Neural cell (in vitro differentiated cells): ENCODE data around the gene PTPRT. TPM values are rescaled to one million over a fixed set of nuclear protein-coding genes. Genes with fewer than 3 reads are reported as not detected.

Experiments used
- H2AFZ ChIP-seq: fragments of 200-600, 300-800 bp; sonication (generic), shearing (Covaris generic); 2 replicates; pipeline ENCODE4 v1.6.0; 2014; ENCODE audit warnings: low read depth, mild to moderate bottlenecking, antibody characterized with exemption, low read length, moderate library complexity
- H3F3A ChIP-seq: fragments of 200-600 bp; shearing (Covaris generic); 2 replicates; pipeline ENCODE4 v1.6.1; 2016; ENCODE audit warnings: mild to moderate bottlenecking, moderate library complexity, mixed read lengths, antibody characterized with exemption, low read length; ENCODE audit not compliant: insufficient read depth, poor library complexity, severe bottlenecking
- H3K27ac ChIP-seq: fragments of 200-600, 300-800 bp; sonication (generic), shearing (Covaris generic); 2 replicates; pipeline ENCODE4 v1.5.1; 2014; ENCODE audit warnings: mild to moderate bottlenecking, low read length, moderate library complexity
- H3K27me3 ChIP-seq: fragments of 300-800, 200-600 bp; sonication (generic), shearing (Covaris generic); 2 replicates; pipeline ENCODE4 v1.6.0; 2014; ENCODE audit warnings: mild to moderate bottlenecking, low read depth, low read length, moderate library complexity; ENCODE audit not compliant: insufficient read depth
- H3K36me3 ChIP-seq: fragments of 300-800, 200-600 bp; sonication (generic), shearing (Covaris generic); 2 replicates; pipeline ENCODE4 v1.5.1; 2014; ENCODE audit warnings: mild to moderate bottlenecking, antibody characterized with exemption, low read length, moderate library complexity; ENCODE audit not compliant: insufficient read depth
- H3K4me2 ChIP-seq: fragments of 300-800, 200-600 bp; sonication (generic), shearing (Covaris generic); 2 replicates; pipeline ENCODE4 v1.6.0; 2014; ENCODE audit warnings: mild to moderate bottlenecking, low read length
- H3K4me3 ChIP-seq: fragments of 300-800, 200-600 bp; sonication (generic), shearing (Covaris generic); 2 replicates; pipeline ENCODE4 v1.5.1; 2014; ENCODE audit warnings: mild to moderate bottlenecking, low read length, moderate library complexity
- H3K79me2 ChIP-seq: fragments of 200-600 bp; shearing (Covaris generic); replicated peaks from 2 replicates; pipeline ENCODE4 v1.6.0; 2014; ENCODE audit warnings: mild to moderate bottlenecking, low read length, moderate library complexity; ENCODE audit not compliant: insufficient read depth
- H3K9ac ChIP-seq: fragments of 300-800, 200-600 bp; sonication (generic), shearing (Covaris generic); 2 replicates; pipeline ENCODE4 v1.6.1; 2016; ENCODE audit warnings: mild to moderate bottlenecking, low read length, mixed read lengths
- H3K9me2 ChIP-seq: fragments of 200-600 bp; shearing (Covaris generic); 2 replicates; pipeline ENCODE4 v1.6.1; 2016; ENCODE audit warnings: mild to moderate bottlenecking, low read length, mixed read lengths; ENCODE audit not compliant: insufficient read depth
- H3K9me3 ChIP-seq: fragments of 200-600, 300-800 bp; sonication (generic), shearing (Covaris generic); 2 replicates; pipeline ENCODE4 v1.6.1; 2016; ENCODE audit warnings: mild to moderate bottlenecking, mixed run types, low read length, moderate library complexity, mixed read lengths
- H4K20me1 ChIP-seq: fragments of 200-600 bp; shearing (Covaris generic); 2 replicates; pipeline ENCODE4 v1.6.1; 2016; ENCODE audit warnings: mild to moderate bottlenecking, mixed run types; ENCODE audit not compliant: insufficient read depth
- CTCF ChIP-seq: fragments of 450-650 bp; IDR thresholded peaks from 2 replicates; pipeline ENCODE4 v1.5.1; 2014; ENCODE audit warnings: antibody characterized with exemption, mild to moderate bottlenecking, moderate library complexity; ENCODE audit not compliant: poor library complexity, severe bottlenecking
- EP300 ChIP-seq: fragments of 450-650 bp; conservative IDR thresholded peaks from 2 replicates; pipeline ENCODE4 v1.6.1; 2014; ENCODE audit warnings: antibody characterized with exemption, mild to moderate bottlenecking, moderate library complexity; ENCODE audit not compliant: poor library complexity, severe bottlenecking
- EZH2 ChIP-seq: fragments of 200-600, 300-800 bp; shearing (Covaris generic), sonication (generic); IDR thresholded peaks from 2 replicates; pipeline ENCODE4 v1.6.1; 2014; ENCODE audit warnings: antibody characterized with exemption, low read length, borderline replicate concordance, mild to moderate bottlenecking; ENCODE audit not compliant: insufficient read depth, poor library complexity, severe bottlenecking
- MXI1 ChIP-seq: fragments of 450-650 bp; conservative IDR thresholded peaks from 2 replicates; pipeline ENCODE4 v1.6.1; 2014; ENCODE audit warnings: antibody characterized with exemption, mild to moderate bottlenecking; ENCODE audit not compliant: poor library complexity, severe bottlenecking
- POLR2AphosphoS5 ChIP-seq: IDR thresholded peaks from 2 replicates; pipeline ENCODE4 v1.6.1; 2012
- RAD21 ChIP-seq: fragments of 450-650 bp; conservative IDR thresholded peaks from 2 replicates; pipeline ENCODE4 v1.6.1; 2014; ENCODE audit warnings: antibody characterized with exemption, mild to moderate bottlenecking, moderate library complexity
- REST ChIP-seq: IDR thresholded peaks from 2 replicates; pipeline ENCODE4 v1.6.1; 2012; ENCODE audit warnings: borderline replicate concordance
- SMC3 ChIP-seq: fragments of 450-650 bp; conservative IDR thresholded peaks from 2 replicates; pipeline ENCODE4 v1.6.1; 2014; ENCODE audit warnings: antibody characterized with exemption, mild to moderate bottlenecking, moderate library complexity; ENCODE audit not compliant: poor library complexity
- TAF1 ChIP-seq: IDR thresholded peaks from 2 replicates; pipeline ENCODE4 v1.6.1; 2012; ENCODE audit warnings: low read depth
- polyA plus RNA-seq: library from polyadenylated mRNA; depleted of rRNA; stranded (reverse); fragments of >200 nt; gene quantifications from 2 replicates; pipeline ENCODE4 v1.2.3, GENCODE V29; 2014

PTPRT gene
- polyA plus RNA-seq, 1 donor from 2014 or later: 9.2 TPM

- Histone ChIP-seq H4K20me1 (no peaks in the 10 kb centered on the region), H3K27me3 (no peaks in the 10 kb centered on the region), H3K27ac (no peak overlapping the region), H3F3A (no peaks in the 10 kb centered on the region), H3K79me2 (no peaks in the 10 kb centered on the region), H3K9me3 (no peaks in the 10 kb centered on the region), H3K4me3 (no peak overlapping the region), H2AFZ (no peak overlapping the region), H3K4me2 (no peak overlapping the region), H3K9me2 (no peaks in the 10 kb centered on the region), H3K36me3 (no peaks in the 10 kb centered on the region), H3K9ac (no peak overlapping the region)
- TF ChIP-seq POLR2AphosphoS5 (no peak), CTCF (no peak), RAD21 (no peak), EP300 (no peak), EZH2 (no peak), TAF1 (no peak), MXI1 (no peak), SMC3 (no peak), REST (no peak)
Observed at GRCh38 chr20:42472198-42472597, 717.5 kb downstream of the PTPRT start.

GRCh38 chr20:42461965-42462593 lies 727.6 kb downstream of the PTPRT start:
- H3K36me3 ChIP-seq: no peaks in the 10 kb centered on the region
- TF ChIP-seq RAD21 (no peak), REST (no peak), CTCF (no peak), MXI1 (no peak), EP300 (no peak), POLR2AphosphoS5 (no peak), TAF1 (no peak), EZH2 (no peak), SMC3 (no peak)
- H3K9me2 ChIP-seq: no peaks in the 10 kb centered on the region
- H3K4me3 ChIP-seq: no peak overlapping the region
- H3K27me3 ChIP-seq: no peaks in the 10 kb centered on the region
- no peak overlapping the region for H2AFZ ChIP-seq
- H4K20me1 ChIP-seq: no peaks in the 10 kb centered on the region
- no peaks in the 10 kb centered on the region for H3K79me2 ChIP-seq
- no peaks in the 10 kb centered on the region for H3K9me3 ChIP-seq
- no peaks in the 10 kb centered on the region for H3F3A ChIP-seq
- H3K27ac ChIP-seq: no peak overlapping the region
- no peak overlapping the region for H3K4me2 ChIP-seq
- H3K9ac ChIP-seq: no peak overlapping the region
